ENCODE data around the gene HLA-DOB.

The HLA-DOB gene

GRCh38 chr6:32816746-32817204 lies at the start of gene HLA-DOB:
Gene HLA-DOB (minus strand): TSS chr6:32817002. CDS start chr6:32816951, 51 bp downstream.
- DNase-seq: no peak

DNA sequence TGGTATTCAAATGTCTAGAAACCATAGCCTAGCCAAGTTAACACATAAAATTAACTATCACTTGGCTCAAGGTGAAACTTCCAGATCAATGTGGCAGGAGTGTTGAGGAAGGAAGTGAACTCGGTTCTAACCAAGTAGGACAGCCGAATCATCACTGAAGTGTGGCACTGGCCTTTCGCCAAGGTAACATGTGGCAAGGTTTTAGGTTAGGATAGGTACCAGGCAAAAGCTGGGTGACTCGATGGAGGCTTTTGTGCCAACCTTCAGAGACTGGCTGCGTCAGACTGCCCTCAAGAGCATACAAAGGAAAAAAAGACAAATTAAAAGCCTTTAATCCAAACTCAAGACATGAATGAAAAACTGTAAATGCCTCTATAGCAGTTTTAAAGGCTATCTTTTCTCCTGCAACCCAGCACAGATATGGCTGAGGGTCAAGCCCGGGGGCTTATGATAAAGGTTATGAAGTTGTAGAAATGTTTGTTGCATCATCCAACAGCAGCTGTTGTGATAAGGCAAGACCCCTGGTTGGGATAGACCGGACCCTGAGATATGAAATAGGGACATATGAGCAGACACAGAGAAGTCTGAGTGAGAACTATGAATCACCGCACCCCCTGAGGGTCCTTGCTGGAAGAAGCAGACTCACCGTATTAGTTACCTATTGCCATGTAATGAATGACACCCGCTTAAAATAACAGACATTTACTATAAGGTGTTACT lies 49.1 kb upstream of the HLA-DOB start:
- no peak for DNase-seq

- no peak for DNase-seq
Measured at GRCh38 chr6:32862725-32863124, 45.9 kb upstream of the HLA-DOB start.

DNA sequence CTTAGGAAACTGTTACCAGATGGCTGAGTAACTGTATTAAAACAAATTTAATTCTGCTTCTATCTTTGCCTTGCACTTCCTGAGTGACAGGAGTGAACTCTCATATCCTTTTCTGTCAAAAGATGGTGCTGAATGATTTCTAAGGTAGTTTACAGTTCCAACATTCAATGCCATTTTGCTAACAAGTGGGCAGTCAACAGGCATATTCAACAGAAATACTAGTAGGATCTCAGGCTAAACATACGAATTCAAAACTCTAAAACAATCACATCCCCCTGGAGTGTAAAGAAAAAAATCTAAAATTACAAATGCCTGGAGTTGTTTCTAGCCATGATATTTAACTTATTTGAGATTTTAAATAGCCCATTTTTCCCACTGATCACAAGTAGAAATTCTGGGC lies 43.9 kb upstream of the HLA-DOB start:
- no peak for DNase-seq

GRCh38 chr6:32858194-32858593 lies 41.4 kb upstream of the HLA-DOB start:
- DNase-seq: no peak

DNA sequence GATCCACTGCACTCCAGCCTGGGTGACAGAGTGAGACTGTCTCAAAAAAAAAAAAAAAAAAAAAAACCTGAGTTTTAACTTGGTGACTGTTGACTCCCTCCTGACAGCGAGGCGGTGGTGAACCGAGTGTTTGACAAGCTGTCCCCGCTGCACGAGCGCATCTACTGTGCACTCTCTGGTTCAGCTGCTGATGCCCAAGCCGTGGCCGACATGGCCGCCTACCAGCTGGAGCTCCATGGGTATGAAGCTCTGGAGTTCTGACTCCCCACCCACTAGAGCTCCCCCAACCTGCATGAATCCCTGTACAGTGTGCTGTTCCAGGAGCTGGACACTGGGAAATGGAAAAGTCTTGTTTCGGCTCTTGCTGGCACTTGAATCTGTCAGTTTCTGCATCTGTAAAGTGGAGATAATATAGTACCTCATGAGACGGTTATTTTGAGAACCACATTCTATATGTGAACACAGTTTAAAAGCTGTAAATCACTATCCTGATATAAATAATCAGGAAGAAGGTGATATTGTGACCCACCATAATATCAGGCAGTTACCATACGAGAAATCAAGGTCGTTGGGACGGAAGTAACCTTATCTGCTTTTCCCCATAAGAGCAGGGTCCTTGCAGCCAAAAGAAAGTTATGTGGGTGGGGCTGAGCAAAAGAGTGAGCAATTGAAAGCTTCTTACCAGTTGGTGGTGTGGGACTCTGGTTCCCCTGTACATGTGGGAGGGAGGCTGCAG lies 40.5 kb upstream of the HLA-DOB start:
- DNase-seq: no peak

GRCh38 chr6:32855467-32856174 lies 38.8 kb upstream of the HLA-DOB start:
- no peak for DNase-seq

DNA sequence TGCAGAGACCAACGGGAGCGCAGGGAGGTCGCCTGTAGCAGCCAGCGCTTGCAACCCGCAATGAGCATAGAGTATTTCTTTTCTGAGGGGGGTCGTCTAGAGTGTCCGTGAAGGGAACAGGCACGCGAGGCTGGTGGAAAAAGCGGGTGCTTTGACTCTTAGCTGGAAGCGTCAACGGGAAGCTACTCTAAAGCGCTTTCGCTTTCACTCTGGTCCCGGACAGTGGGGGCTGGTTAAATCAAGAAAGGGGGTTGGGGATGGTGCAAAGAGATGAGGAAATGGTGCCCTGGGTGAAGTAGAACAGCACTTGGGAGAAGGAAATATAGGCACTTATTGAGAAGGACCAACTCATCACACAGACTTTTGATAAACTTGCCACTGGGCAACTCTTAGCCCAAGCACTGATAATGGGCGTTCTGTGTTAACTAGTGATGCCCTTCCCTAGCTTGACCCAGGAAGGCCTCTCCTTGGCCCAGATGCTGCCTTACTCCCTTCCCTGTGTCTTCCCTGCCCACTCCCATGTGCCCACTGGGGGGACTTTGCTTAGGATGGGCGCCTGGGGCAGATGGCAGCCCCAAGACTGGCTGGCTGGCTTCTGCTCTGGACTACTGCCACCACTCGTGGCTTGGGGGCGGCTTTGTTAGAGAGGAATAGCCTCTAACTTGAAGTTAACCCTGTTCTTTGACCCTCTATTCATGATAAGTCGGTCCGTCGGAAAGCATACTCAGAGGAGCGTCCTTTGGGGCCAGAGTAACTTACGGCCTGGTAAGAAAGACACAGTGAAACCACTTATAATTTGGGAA lies 37.8 kb upstream of the HLA-DOB start:
- DNase-seq: peak; percentile 63

DNA sequence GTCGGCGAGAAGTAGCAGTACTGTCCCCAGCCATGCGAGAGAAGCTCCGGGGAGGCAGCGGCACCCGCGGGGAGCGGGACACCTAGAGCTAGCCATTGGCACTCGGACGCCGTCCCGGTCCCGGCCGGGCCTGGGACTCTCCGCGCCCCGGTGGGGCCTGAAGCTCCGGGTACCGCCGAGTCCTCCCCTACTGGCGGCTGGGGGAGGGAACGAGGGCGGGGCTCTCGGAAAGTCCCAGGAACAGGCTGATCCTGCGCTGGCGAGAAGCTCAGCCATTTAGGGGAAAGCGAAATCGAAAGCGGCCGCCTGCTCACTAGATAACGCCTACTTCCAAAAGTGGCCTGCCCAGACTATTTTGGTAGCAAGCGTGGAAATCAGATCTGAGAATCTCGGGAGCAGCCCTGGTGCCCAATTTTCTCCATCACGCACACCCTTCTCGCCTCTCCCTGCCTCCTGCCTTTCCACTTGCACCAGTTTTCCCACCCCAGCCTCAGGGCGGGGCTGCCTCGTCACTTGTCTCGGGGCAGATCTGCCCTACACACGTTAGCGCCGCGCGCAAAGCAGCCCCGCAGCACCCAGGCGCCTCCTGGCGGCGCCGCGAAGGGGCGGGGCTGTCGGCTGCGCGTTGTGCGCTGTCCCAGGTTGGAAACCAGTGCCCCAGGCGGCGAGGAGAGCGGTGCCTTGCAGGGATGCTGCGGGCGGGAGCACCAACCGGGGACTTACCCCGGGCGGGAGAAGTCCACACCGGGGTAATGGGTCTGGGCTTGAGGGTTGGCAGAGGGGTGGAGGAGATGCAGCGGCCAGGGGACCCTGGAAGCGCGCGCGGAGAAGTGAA lies 37.0 kb upstream of the HLA-DOB start, which contains the start of the genes PSMB9 and TAP1:
Gene PSMB9 (plus strand): TSS at position 652 of the 835 bp plus-strand sequence. CDS start 38 bp downstream, at position 690.
Gene TAP1 (minus strand): TSS at position 164 of the 835 bp plus-strand sequence. CDS start 68 bp downstream, at position 96.
- DNase-seq: peak; percentile 98

- no peak for DNase-seq
Measured at GRCh38 chr6:32852844-32853540, 36.2 kb upstream of the HLA-DOB start.

- no peak for DNase-seq
Measured at GRCh38 chr6:32852018-32852843, 35.4 kb upstream of the HLA-DOB start.

- DNase-seq: no peak
Measured at GRCh38 chr6:32851025-32851424, 34.2 kb upstream of the HLA-DOB start.

- DNase-seq: no peak
Measured at GRCh38 chr6:32849126-32849525, 32.3 kb upstream of the HLA-DOB start.

DNA sequence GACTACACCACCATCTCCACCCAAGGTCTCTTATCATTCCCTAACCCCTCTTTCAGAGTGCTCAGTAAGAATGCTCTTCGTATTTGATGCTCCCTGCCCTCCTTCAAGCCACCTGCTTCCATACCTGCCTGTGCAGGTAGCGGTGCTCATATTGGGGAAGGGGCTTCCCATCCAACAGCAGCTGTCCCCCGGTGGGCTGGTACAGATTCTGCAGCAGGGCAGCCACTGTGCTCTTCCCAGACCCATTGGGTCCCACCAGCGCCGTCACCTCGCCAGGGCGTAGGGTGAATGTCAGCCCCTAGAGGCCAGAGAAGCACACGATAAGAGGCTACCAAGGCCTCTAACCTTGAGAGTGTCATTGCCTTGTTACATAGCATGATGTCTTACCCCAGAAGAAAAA lies 31.0 kb upstream of the HLA-DOB start:
- no peak for DNase-seq

DNA sequence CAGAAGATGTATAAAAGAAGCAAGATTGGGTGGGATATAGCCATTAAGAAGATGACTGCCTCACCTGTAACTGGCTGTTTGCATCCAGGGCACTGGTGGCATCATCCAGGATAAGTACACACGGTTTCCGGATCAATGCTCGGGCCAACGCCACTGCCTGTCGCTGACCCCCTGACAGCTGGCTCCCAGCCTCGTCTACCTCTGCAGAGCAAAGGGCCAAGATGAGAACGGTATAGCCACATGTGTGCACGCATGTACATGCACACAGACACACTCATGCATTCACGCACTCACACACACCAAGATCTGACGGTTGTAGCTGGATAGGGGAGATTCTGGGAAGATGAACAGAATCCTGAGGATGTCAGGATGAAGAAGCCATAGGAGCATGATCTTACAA lies 30.2 kb upstream of the HLA-DOB start:
- no peak for DNase-seq

DNA sequence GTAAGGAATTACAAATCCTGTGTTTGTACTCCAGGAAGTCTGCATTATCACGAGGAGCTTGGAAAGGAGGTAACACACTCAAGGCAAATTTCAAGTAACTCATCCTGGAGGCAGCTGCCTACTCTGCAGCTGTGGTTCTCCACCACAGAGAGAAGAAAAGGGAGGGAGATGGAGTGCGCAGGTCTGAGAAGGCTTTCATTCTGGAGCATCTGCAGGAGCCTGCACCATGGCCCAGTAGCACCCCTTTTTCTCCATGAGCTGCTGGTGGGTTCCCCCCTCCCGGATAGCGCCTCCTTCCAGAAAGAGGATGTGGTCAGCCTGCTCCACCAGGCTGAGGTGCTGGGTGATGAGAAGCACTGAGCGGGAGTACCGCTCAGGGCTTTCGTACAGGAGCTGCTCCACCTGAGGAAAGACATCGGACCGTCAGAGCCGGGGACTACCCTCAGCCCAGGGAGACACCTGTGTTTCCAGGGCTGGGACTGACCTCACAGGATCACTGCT lies 28.6 kb upstream of the HLA-DOB start:
- no peak for DNase-seq

- DNase-seq: no peak
Measured at GRCh38 chr6:32844839-32845383, 28.1 kb upstream of the HLA-DOB start.

DNA sequence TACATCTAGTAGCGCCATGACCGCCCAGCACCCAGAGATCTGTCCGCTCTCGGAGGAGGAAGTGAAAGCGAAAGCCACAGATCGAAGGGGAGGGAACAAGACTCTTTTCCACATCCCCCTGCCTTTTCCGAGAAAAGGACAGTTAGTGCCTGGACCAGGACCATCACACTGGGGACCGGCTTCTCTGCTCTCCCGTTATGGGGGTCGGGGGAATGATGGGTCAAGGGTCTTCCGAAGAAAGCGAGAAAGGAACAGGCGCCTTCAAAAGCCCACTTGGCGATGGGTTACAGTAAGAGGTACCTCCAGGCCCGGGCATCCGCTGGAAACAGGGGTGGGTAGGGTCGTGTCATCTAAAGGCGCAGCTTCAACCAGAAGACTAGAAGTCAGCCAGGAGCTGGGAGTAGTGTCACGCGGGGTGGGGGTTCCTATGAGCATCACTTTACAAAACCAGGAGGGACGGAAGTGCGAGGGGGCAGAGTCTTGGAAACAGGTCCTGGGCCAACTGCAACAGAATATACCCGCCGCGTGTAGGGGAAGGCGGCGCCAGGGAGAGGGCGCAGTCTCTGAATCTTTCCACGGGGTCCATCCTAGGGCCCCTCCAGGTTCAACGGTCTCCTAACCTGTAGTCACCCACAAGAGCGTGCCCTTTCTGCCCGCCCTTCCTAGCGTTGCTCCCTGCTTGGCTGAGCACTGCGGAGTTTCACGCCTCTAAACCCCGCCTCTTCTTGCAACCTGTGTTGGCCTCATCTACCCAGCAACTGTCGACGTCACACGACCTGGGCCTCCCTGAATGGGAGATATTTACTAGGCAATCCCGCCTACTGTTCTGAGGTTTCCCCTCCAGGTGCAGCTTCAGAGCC lies 27.4 kb upstream of the HLA-DOB start, which contains the start of gene PSMB8:
Gene PSMB8 (minus strand): TSS at position 69 of the 860 bp plus-strand sequence. CDS start 51 bp downstream, at position 18.
- DNase-seq: peak; percentile 99

All from activated T-cell treated with anti-CD3 and anti-CD28 coated beads for 4 hours (primary cell).